HEK293T (cell line): ENCODE data around the gene CHD2.

Source experiments
- ARNT ChIP-seq: fragments of 450-650 bp; IDR thresholded peaks from 2 replicates; pipeline ENCODE4 v1.6.1; 2017; ENCODE audit warnings: mild to moderate bottlenecking
- BHLHE40 ChIP-seq: fragments of 450-650 bp; IDR thresholded peaks from 2 replicates; pipeline ENCODE4 v1.6.1; 2016; ENCODE audit warnings: mild to moderate bottlenecking, moderate library complexity, borderline replicate concordance
- HDGF ChIP-seq: fragments of 450-650 bp; IDR thresholded peaks from 2 replicates; pipeline ENCODE4 v1.6.1; 2017; ENCODE audit warnings: antibody characterized with exemption, borderline replicate concordance
- NFRKB ChIP-seq: fragments of 450-650 bp; IDR thresholded peaks from 2 replicates; pipeline ENCODE4 v1.6.1; 2016; ENCODE audit warnings: mild to moderate bottlenecking, moderate library complexity
- SP1 ChIP-seq: fragments of 450-650 bp; IDR thresholded peaks from 2 replicates; pipeline ENCODE4 v1.6.1; 2017
- SUZ12 ChIP-seq: fragments of 450-650 bp; IDR thresholded peaks from 2 replicates; pipeline ENCODE4 v1.6.1; 2016; ENCODE audit warnings: mild to moderate bottlenecking
- TF ChIP-seq, protein P1 (sequence below): fragments of 450-650 bp; IDR thresholded peaks from 2 replicates; pipeline ENCODE4 v1.6.1; 2016

DNA sequence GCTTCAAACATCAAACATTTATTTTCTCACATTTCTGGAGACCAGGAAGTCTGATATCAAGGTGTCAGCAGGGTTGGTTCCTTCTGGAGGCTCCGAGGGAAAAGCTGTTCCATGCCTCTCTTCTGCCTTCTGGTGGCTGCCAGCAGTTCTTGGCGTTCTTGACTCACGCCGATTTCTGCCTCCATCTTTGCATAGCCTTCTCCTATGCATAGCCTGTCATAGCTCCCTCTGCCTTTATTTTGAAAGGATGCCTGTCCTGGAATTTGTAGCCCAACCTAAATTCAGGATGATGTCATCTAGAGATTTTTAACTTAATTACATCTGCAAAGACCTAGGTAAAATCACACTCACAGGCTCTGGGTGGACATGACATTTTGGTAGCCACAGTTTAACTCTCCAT lies 118.5 kb downstream of the CHD2 start:
- TF ChIP-seq ARNT (no peak), HDGF (no peak), NFRKB (no peak), SUZ12 (no peak), BHLHE40 (no peak), SP1 (no peak)
- TF ChIP-seq, protein P1, sequence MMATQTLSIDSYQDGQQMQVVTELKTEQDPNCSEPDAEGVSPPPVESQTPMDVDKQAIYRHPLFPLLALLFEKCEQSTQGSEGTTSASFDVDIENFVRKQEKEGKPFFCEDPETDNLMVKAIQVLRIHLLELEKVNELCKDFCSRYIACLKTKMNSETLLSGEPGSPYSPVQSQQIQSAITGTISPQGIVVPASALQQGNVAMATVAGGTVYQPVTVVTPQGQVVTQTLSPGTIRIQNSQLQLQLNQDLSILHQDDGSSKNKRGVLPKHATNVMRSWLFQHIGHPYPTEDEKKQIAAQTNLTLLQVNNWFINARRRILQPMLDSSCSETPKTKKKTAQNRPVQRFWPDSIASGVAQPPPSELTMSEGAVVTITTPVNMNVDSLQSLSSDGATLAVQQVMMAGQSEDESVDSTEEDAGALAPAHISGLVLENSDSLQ, result no peak
